Dedifferentiated amniotic fluid mesenchymal stem cell (primary cell): ENCODE results near the gene SPNS1.
A peak's percentile ranks its signal among the peaks of the same experiment; 100 is the strongest.
"Not testable (repeated sequence)": the region's sequence is repeated elsewhere in the genome, so short reads cannot be mapped to it uniquely, and the experiment has no call there.

Source experiments
- DNase-seq: peaks from one replicate; pipeline ENCODE4 v3.0.0-alpha.2; 2016; ENCODE audit errors: extremely low spot score

SPNS1 gene

GRCh38 chr16:28951410-28951943 is 23.1 kb upstream of the SPNS1 start:
- DNase-seq, result no peak

- DNase-seq, result no peak
These were observed 16.4 kb upstream of the SPNS1 start for GRCh38 chr16:28958216-28958615.

GRCh38 chr16:28958836-28959235 is 15.7 kb upstream of the SPNS1 start:
- DNase-seq, result no peak

- DNase-seq, result no peak
These were observed 10.5 kb upstream of the SPNS1 start for GRCh38 chr16:28964072-28964471.

GRCh38 chr16:28964496-28964895 is 10.1 kb upstream of the SPNS1 start:
- DNase-seq, result no peak

GRCh38 chr16:28967156-28967555 is 7.4 kb upstream of the SPNS1 start:
- no peak for DNase-seq

GRCh38 chr16:28969696-28970095 is 4.9 kb upstream of the SPNS1 start:
- DNase-seq, result not testable (repeated sequence)

- DNase-seq, result peak; percentile 52
These were observed 556 bp upstream of the SPNS1 start for GRCh38 chr16:28974007-28974436.

GRCh38 chr16:28975158-28975599 is 601 bp downstream of the SPNS1 start:
- DNase-seq, result no peak

GRCh38 chr16:28977703-28978662 is 3.4 kb downstream of the SPNS1 start:
- DNase-seq, result no peak

GRCh38 chr16:28980330-28980729 is 5.8 kb downstream of the SPNS1 start:
- DNase-seq, result not testable (repeated sequence)

GRCh38 chr16:28980929-28981328 is 6.4 kb downstream of the SPNS1 start:
- DNase-seq, result no peak

- no peak for DNase-seq
These were observed 6.9 kb downstream of the SPNS1 start for GRCh38 chr16:28981517-28981916.

GRCh38 chr16:28982418-28982817 is 7.8 kb downstream of the SPNS1 start:
- DNase-seq, result no peak

GRCh38 chr16:28982949-28983348 is 8.4 kb downstream of the SPNS1 start:
- DNase-seq, result no peak

GRCh38 chr16:28983644-28984043 is 9.1 kb downstream of the SPNS1 start:
- DNase-seq, result no peak

GRCh38 chr16:28984091-28984490 is 9.5 kb downstream of the SPNS1 start:
- DNase-seq, result no peak

- no peak for DNase-seq
These were observed 10.1 kb downstream of the SPNS1 start, which contains the start of gene LAT for GRCh38 chr16:28984619-28985135. LAT (plus strand) TSS chr16:28985052; CDS start chr16:28985418, 366 bp downstream.

GRCh38 chr16:28985211-28986041 is 10.8 kb downstream of the SPNS1 start:
- no peak for DNase-seq

GRCh38 chr16:28986046-28986445 is 11.5 kb downstream of the SPNS1 start:
- DNase-seq, result no peak

- no peak for DNase-seq
These were observed 11.9 kb downstream of the SPNS1 start for GRCh38 chr16:28986492-28986891.
